HepG2 (cell line): ENCODE results near the gene ZBTB17. TPM values are rescaled to one million over a fixed set of nuclear protein-coding genes. Genes with fewer than 3 reads are reported as not detected.

Source experiments
- ATAD3A ChIP-seq: sonication (generic); formaldehyde crosslinking; IDR thresholded peaks from 2 replicates; pipeline ENCODE4 v1.4.0; 2020; ENCODE audit warnings: missing genetic modification reagents
- ATF7 ChIP-seq, 2 experiments: fragments of 450-650 bp in 1 of 2; sonication (generic) in 1 of 2; formaldehyde crosslinking in 1 of 2; IDR thresholded peaks; 2 replicates each; pipeline versions ENCODE4 v1.4.0 to v1.6.1; 2016 to 2020; ENCODE audit warnings: antibody characterized with exemption in 1 of 2, mild to moderate bottlenecking in 1 of 2, missing genetic modification reagents in 1 of 2
- DRAP1 ChIP-seq: IDR thresholded peaks from 2 replicates; pipeline ENCODE4 v1.6.1; 2016; ENCODE audit warnings: missing genetic modification reagents, missing compliant biosample characterization
- FIP1L1 ChIP-seq: fragments of 200-400 bp; formaldehyde crosslinking; IDR thresholded peaks from 2 replicates; pipeline ENCODE4 v1.6.1; 2018; ENCODE audit warnings: low read depth, mild to moderate bottlenecking, low read length, moderate library complexity, borderline replicate concordance; ENCODE audit not compliant: insufficient read depth
- FOXP1 ChIP-seq, 2 experiments: fragments of 450-650 bp in 1 of 2; IDR thresholded peaks; 2 replicates each; pipeline ENCODE4 v1.6.1; 2017 to 2018; ENCODE audit warnings: antibody characterized with exemption in 1 of 2
- HDAC6 ChIP-seq: fragments of 200-600 bp; sonication (generic); IDR thresholded peaks from 2 replicates; pipeline ENCODE4 v1.7.0; 2017; ENCODE audit warnings: mild to moderate bottlenecking, antibody characterized with exemption, low read length, low read depth
- SAFB2 ChIP-seq: sonication (generic); formaldehyde crosslinking; IDR thresholded peaks from 2 replicates; pipeline ENCODE4 v1.5.1; 2020; ENCODE audit warnings: missing genetic modification reagents, low read depth, mild to moderate bottlenecking, borderline replicate concordance
- SALL1 ChIP-seq: sonication (generic); formaldehyde crosslinking; IDR thresholded peaks from 2 replicates; pipeline ENCODE4 v1.8.0; 2022; ENCODE audit warnings: mild to moderate bottlenecking, missing genetic modification reagents
- TBX3 ChIP-seq: fragments of 450-650 bp; IDR thresholded peaks from 2 replicates; pipeline ENCODE4 v1.6.1; 2017; ENCODE audit warnings: antibody characterized with exemption, mild to moderate bottlenecking, inconsistent platforms, borderline replicate concordance
- XRCC5 ChIP-seq: fragments of 200-400 bp; formaldehyde crosslinking; optimal IDR thresholded peaks from 2 replicates; pipeline ENCODE3; 2017; ENCODE audit warnings: mild to moderate bottlenecking, low read length
- ZNF143 ChIP-seq: sonication (generic); formaldehyde crosslinking; IDR thresholded peaks from 2 replicates; pipeline ENCODE4 v1.4.0; 2020; ENCODE audit warnings: missing genetic modification reagents
- ZNF17 ChIP-seq: sonication (generic); formaldehyde crosslinking; IDR thresholded peaks from 2 replicates; pipeline ENCODE4 v1.5.0; 2020; ENCODE audit warnings: mild to moderate bottlenecking, missing genetic modification reagents
- ZNF280D ChIP-seq: sonication (generic); formaldehyde crosslinking; IDR thresholded peaks from 2 replicates; pipeline ENCODE4 v1.5.1; 2020; ENCODE audit warnings: mild to moderate bottlenecking, missing genetic modification reagents
- ZNF513 ChIP-seq: sonication (generic); formaldehyde crosslinking; conservative IDR thresholded peaks from 2 replicates; pipeline ENCODE4 v1.5.0; 2020; ENCODE audit warnings: missing genetic modification reagents
- ZNF589 ChIP-seq: sonication (generic); formaldehyde crosslinking; conservative IDR thresholded peaks from 2 replicates; pipeline ENCODE4 v1.8.0; 2022; ENCODE audit warnings: mild to moderate bottlenecking, moderate library complexity, missing genetic modification reagents
- ZNF639 ChIP-seq: conservative IDR thresholded peaks from 2 replicates; pipeline ENCODE4 v1.6.1; 2018; ENCODE audit warnings: missing genetic modification reagents
- ZNF652 ChIP-seq: IDR thresholded peaks from 2 replicates; pipeline ENCODE4 v1.6.1; 2016; ENCODE audit warnings: low read depth, borderline replicate concordance
- ZNF781 ChIP-seq: sonication (generic); formaldehyde crosslinking; IDR thresholded peaks from 2 replicates; pipeline ENCODE4 v1.5.1; 2020; ENCODE audit warnings: borderline replicate concordance, mild to moderate bottlenecking, missing genetic modification reagents; ENCODE audit errors: not compliant biosample characterization
- ZNF878 ChIP-seq: sonication (generic); formaldehyde crosslinking; IDR thresholded peaks from 2 replicates; pipeline ENCODE4 v1.8.1; 2023; ENCODE audit warnings: mild to moderate bottlenecking, missing genetic modification reagents, moderate library complexity
- polyA plus RNA-seq, 8 experiments: library from polyadenylated mRNA; depleted of rRNA in 3 of 8; stranded (reverse) in 7 of 8; unstranded in 1 of 8; fragments of >200 nt; fragmentation: Illumina TruSeq in 4 of 8; extraction: Trizol in 4 of 8; gene quantifications; 2 replicates each; pipeline versions ENCODE4 v1.2.1 to v1.2.3, GENCODE V29; 2011 to 2016; ENCODE audit warnings: low read depth in 4 of 8, missing spikeins in 1 of 8, mixed read lengths in 1 of 8; ENCODE audit not compliant: insufficient read depth in 1 of 8
- total RNA-seq, 5 experiments: library from RNA; depleted of rRNA; stranded (reverse); fragments of >200 nt; fragmentation: Illumina TruSeq; extraction: Trizol; gene quantifications; 2 replicates each; pipeline ENCODE4 v1.2.3, GENCODE V29; 2016; ENCODE audit warnings: low read depth in 1 of 5

The ZBTB17 gene
- total and polyA plus RNA-seq, 2 of the 13 experiments (the other 11 are each of a cell fraction or from before 2014, with no cell fraction given), result 16.7 to 17.0 TPM

GRCh38 chr1:15994590-15995351 is 18.9 kb upstream of the ZBTB17 start (continued):
- TF ChIP-seq XRCC5 (peak; percentile 75), ZNF781 (CRISPR knock-in tag) (no peak), TBX3 (no peak), DRAP1 (no peak; the same call in 1 of the 2 replicates), FIP1L1 (no peak), FOXP1 (IDR thresholded peaks at IDR 0.05) (no peak), FOXP1 (CRISPR knock-in tag; IDR thresholded peaks at IDR 0.05) (no peak), ZNF652 (CRISPR knock-in tag) (no peak), SALL1 (peak; percentile 73), ZNF878 (CRISPR knock-in tag) (no peak), ZNF17 (no peak), ZNF143 (no peak), ZNF513 (no peak), ZNF639 (CRISPR knock-in tag) (no peak), ZNF589 (CRISPR knock-in tag) (no peak), ATAD3A (CRISPR knock-in tag) (no peak), SAFB2 (CRISPR knock-in tag) (0 out of 2 replicates have a peak, but pooled peaks have one; percentile 52), ATF7 (IDR thresholded peaks at IDR 0.05) (no peak), ATF7 (CRISPR knock-in tag; IDR thresholded peaks at IDR 0.05) (no peak), HDAC6 (no peak), ZNF280D (CRISPR knock-in tag) (no peak)
